OCI-LY7 (cell line): ENCODE data around the gene HSPD1. TPM values are rescaled to one million over a fixed set of nuclear protein-coding genes. Genes with fewer than 3 reads are reported as not detected.

Experiments used
- BruUV-seq: library from RNA; stranded (reverse); fragments of 400-500 nt; replicated peaks from 2 replicates; lab custom pipeline; 2021; lab: Mats Ljungman, UMichigan
- CTCF ChIA-PET: fragments of 300-600 bp; sonication (Branson Sonifier 250); formaldehyde crosslinking; loops from one replicate; lab custom pipeline; 2022; ENCODE audit warnings: antibody characterized with exemption; ENCODE audit not compliant: unreplicated experiment; lab: Charles Lee
- POLR2A ChIA-PET: fragments of 300-600 bp; sonication (Branson Sonifier 250); formaldehyde crosslinking; loops from one replicate; lab custom pipeline; 2022; ENCODE audit warnings: antibody characterized with exemption; lab: Charles Lee
- DNase-seq: peaks from one replicate; pipeline ENCODE4 v3.0.0-alpha.2; 2015; ENCODE audit warnings: low spot score
- H2AFZ ChIP-seq: fragments of 200-600 bp; sonication (generic), shearing (Covaris generic); 2 replicates; pipeline ENCODE4 v1.6.1; 2014; ENCODE audit warnings: mild to moderate bottlenecking, antibody characterized with exemption, low read length, moderate library complexity
- H3K27ac ChIP-seq: fragments of 200-600 bp; sonication (generic); 2 replicates; pipeline ENCODE4 v1.5.1; 2014; ENCODE audit warnings: mixed run types, low read depth, mild to moderate bottlenecking, moderate library complexity, low read length, inconsistent platforms; ENCODE audit not compliant: poor library complexity, severe bottlenecking
- H3K36me3 ChIP-seq: fragments of 200-600 bp; sonication (generic); 2 replicates; pipeline ENCODE4 v1.6.1; 2014; ENCODE audit warnings: mild to moderate bottlenecking, antibody characterized with exemption, low read length, moderate library complexity, mixed read lengths; ENCODE audit not compliant: insufficient read depth
- H3K4me1 ChIP-seq: fragments of 200-600 bp; sonication (generic); 2 replicates; pipeline ENCODE4 v1.5.1; 2014; ENCODE audit warnings: mild to moderate bottlenecking, low read length; ENCODE audit not compliant: insufficient read depth, poor library complexity, severe bottlenecking
- H3K4me2 ChIP-seq: fragments of 200-600 bp; sonication (generic); 2 replicates; pipeline ENCODE4 v1.6.1; 2014; ENCODE audit warnings: mild to moderate bottlenecking, low read length
- H3K4me3 ChIP-seq: fragments of 200-600 bp; sonication (generic); 2 replicates; pipeline ENCODE4 v1.5.1; 2014; ENCODE audit warnings: mild to moderate bottlenecking, low read depth, low read length; ENCODE audit not compliant: poor library complexity, severe bottlenecking
- H3K79me2 ChIP-seq: fragments of 200-600 bp; sonication (generic); 2 replicates; pipeline ENCODE4 v1.6.1; 2016; ENCODE audit warnings: low read depth, mild to moderate bottlenecking, low read length, moderate library complexity, mixed read lengths; ENCODE audit not compliant: insufficient read depth
- H3K9me2 ChIP-seq: fragments of 200-600 bp; sonication (generic); 2 replicates; pipeline ENCODE4 v1.6.1; 2016; ENCODE audit warnings: mild to moderate bottlenecking, low read length, mixed read lengths; ENCODE audit not compliant: insufficient read depth
- H3K9me3 ChIP-seq: fragments of 200-600 bp; sonication (generic); 2 replicates; pipeline ENCODE4 v1.6.1; 2014; ENCODE audit warnings: mild to moderate bottlenecking, mixed run types, low read length, mixed read lengths
- H4K20me1 ChIP-seq: fragments of 200-600 bp; sonication (generic); 2 replicates; pipeline ENCODE4 v1.6.1; 2014; ENCODE audit warnings: mild to moderate bottlenecking, antibody characterized with exemption, low read length, moderate library complexity, mixed read lengths; ENCODE audit not compliant: insufficient read depth
- EZH2phosphoT487 ChIP-seq: fragments of 200-600 bp; sonication (generic); IDR thresholded peaks from 2 replicates; pipeline ENCODE4 v1.6.1; 2018; ENCODE audit warnings: low read depth, borderline replicate concordance, mild to moderate bottlenecking, mixed run types, antibody characterized with exemption, low read length, moderate library complexity, mixed read lengths
- intact Hi-C: fragments of 100-400 bp; cut with micrococcal nuclease; formaldehyde crosslinking; loops from one replicate; pipeline ENCODE4 v1.10.0; 2022; ENCODE audit not compliant: unreplicated experiment
- small RNA-seq: library from RNA; depleted of rRNA; stranded (forward); fragments of <200 nt; gene quantifications from one replicate; pipeline ENCODE3, GENCODE V24; 2014
- total RNA-seq, 2 experiments: library from RNA; depleted of rRNA in 1 of 2; stranded (reverse); fragments of >200 nt in 1 of 2; shearing (Covaris generic) in 1 of 2; gene quantifications; 2 replicates each; pipeline ENCODE4 v1.2.3, GENCODE V29; 2014 to 2022
- TF ChIP-seq, protein P1 (sequence below): fragments of 200-600 bp; sonication (generic); conservative IDR thresholded peaks from 2 replicates; pipeline ENCODE4 v1.5.1; 2014; ENCODE audit warnings: mild to moderate bottlenecking, antibody characterized with exemption, low read length, moderate library complexity, mixed read lengths

The HSPD1 gene
- total RNA-seq, 2 experiments from 2014 or later = 370 to 702 TPM

DNA sequence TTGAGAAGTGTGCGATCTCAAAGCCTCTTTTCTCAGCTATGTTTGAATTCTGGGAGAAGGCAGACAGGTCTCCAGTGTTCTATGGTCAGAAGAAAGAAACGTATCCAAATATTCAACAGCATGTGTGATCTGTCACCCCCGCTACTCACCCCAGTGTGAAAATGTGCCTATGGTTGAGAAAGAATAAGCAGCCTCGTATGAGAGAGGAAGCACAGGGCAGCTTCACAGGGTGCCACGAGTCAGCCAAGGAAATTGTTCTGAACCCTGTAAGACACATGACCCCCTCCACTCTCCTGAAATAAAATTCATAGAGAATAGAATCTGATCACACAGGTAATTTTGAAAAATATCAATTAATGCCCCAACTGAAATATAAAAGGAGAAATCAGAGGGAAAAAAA is 56.8 kb downstream of the HSPD1 start:
- TF ChIP-seq, protein P1, sequence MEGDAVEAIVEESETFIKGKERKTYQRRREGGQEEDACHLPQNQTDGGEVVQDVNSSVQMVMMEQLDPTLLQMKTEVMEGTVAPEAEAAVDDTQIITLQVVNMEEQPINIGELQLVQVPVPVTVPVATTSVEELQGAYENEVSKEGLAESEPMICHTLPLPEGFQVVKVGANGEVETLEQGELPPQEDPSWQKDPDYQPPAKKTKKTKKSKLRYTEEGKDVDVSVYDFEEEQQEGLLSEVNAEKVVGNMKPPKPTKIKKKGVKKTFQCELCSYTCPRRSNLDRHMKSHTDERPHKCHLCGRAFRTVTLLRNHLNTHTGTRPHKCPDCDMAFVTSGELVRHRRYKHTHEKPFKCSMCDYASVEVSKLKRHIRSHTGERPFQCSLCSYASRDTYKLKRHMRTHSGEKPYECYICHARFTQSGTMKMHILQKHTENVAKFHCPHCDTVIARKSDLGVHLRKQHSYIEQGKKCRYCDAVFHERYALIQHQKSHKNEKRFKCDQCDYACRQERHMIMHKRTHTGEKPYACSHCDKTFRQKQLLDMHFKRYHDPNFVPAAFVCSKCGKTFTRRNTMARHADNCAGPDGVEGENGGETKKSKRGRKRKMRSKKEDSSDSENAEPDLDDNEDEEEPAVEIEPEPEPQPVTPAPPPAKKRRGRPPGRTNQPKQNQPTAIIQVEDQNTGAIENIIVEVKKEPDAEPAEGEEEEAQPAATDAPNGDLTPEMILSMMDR = no peak
- TF ChIP-seq EZH2phosphoT487 = no peak
- POLR2A ChIA-PET = interaction anchor here (1.3 to 1.4 kb wide), 2 partner anchors 9 to 10 kb away, joined by 4 to 5 read pairs; partner anchors contain the start of gene COQ10B
- Histone ChIP-seq H3K36me3 (no peaks in the 10 kb centered on the region), H2AFZ (no peak overlapping the region), H3K9me2 (no peaks in the 10 kb centered on the region), H3K9me3 (no peaks in the 10 kb centered on the region), H3K4me1 (no peaks in the 10 kb centered on the region), H3K79me2 (no peaks in the 10 kb centered on the region), H3K27ac (no peak overlapping the region), H4K20me1 (no peaks in the 10 kb centered on the region), H3K4me3 (no peak overlapping the region), H3K4me2 (no peak overlapping the region)
- BruUV-seq = no TSS peak
- CTCF ChIA-PET = no interaction called here
- DNase-seq = no peak
- intact Hi-C loops = no loop called here

DNA sequence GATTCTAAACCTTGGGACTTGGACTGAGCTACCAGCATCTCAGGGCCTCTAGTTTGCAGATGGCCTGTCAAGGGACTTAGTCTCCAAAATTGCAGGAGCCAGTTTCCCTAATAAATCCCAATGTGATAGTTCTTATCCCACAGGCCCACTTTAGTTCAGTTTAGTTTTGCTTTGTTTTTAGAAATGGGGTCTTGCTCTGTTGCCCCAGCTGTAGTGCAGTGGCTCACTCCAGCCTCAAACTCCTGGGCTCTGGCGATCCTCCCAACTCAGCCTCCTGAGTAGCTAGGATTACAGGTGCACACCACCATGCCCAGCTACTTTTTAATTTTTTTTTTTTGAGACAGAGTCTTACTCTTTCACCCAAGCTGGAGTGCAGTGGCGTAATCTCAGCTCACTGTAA is 62.3 kb downstream of the HSPD1 start:
- ChIA-PET CTCF (no interaction called here), POLR2A (interaction anchor here (0.6 to 5.0 kb wide), 5 partner anchors 11 to 61 kb away, joined by 3 to 41 read pairs (median 4); partner anchors contain the start of gene COQ10B)
- Histone ChIP-seq H3K9me2 (no peaks in the 10 kb centered on the region), H3K4me1 (peaks cover 19% of the 10 kb centered on the region), H3K79me2 (peaks cover 38% of the 10 kb centered on the region), H4K20me1 (peaks cover 19% of the 10 kb centered on the region), H3K4me2 (no peak overlapping the region), H3K9me3 (no peaks in the 10 kb centered on the region), H3K36me3 (peaks cover 16% of the 10 kb centered on the region; the same call in 1 of the 2 replicates), H3K27ac (no peak overlapping the region), H3K4me3 (no peak overlapping the region), H2AFZ (no peak overlapping the region)
- no peak for DNase-seq
- intact Hi-C loops = loop anchor here (10.0 kb wide), 1 partner anchor 1783 kb away; the partner anchor contains the start of gene SLC39A10
- BruUV-seq = no TSS peak
- TF ChIP-seq, protein P1 = no peak
- TF ChIP-seq EZH2phosphoT487 = no peak

Small RNA genes lying within 50 kb of the gene (small RNA-seq; reads per million reads assigned to genes)
- gene AC020550.1 (not detected), gene RNU6-1029P (not detected)

Other genes starting within 250 kb of the HSPD1 start
- gene ANKRD44, start 189.1 kb downstream of the HSPD1 start, total RNA-seq (2014; rRNA removed; shearing (Covaris generic)) = 70.3 and 73.7 TPM in 2 replicates
- gene ANKRD44, start 189.1 kb downstream of the HSPD1 start, total RNA-seq (2022) = 69.4 and 86.6 TPM in 2 replicates
- gene SF3B1, start 64.8 kb downstream of the HSPD1 start, total RNA-seq (2014; rRNA removed; shearing (Covaris generic)) = 162 and 198 TPM in 2 replicates
- gene SF3B1, start 64.8 kb downstream of the HSPD1 start, total RNA-seq (2022) = 268 and 298 TPM in 2 replicates
- gene COQ10B, start 46.3 kb downstream of the HSPD1 start, total RNA-seq (2014; rRNA removed; shearing (Covaris generic)) = 4.5 and 5.0 TPM in 2 replicates
- gene COQ10B, start 46.3 kb downstream of the HSPD1 start, total RNA-seq (2022) = 12.2 and 13.5 TPM in 2 replicates
- 189 and 314 TPM in 2 replicates for gene HSPE1, start 539 bp upstream of the HSPD1 start, total RNA-seq (2014; rRNA removed; shearing (Covaris generic))
- 219 and 259 TPM in 2 replicates for gene HSPE1, start 539 bp upstream of the HSPD1 start, total RNA-seq (2022)
- gene MOB4, start 16.2 kb upstream of the HSPD1 start, total RNA-seq (2014; rRNA removed; shearing (Covaris generic)) = 23.0 and 27.6 TPM in 2 replicates
- 34.6 and 36.6 TPM in 2 replicates for gene MOB4, start 16.2 kb upstream of the HSPD1 start, total RNA-seq (2022)
- not detected in 2 replicates for gene RFTN2, start 175.7 kb upstream of the HSPD1 start, total RNA-seq (2014; rRNA removed; shearing (Covaris generic))
- not detected in 2 replicates for gene RFTN2, start 175.7 kb upstream of the HSPD1 start, total RNA-seq (2022)
- 23.2 and 32.7 TPM in 2 replicates for gene MARS2, start 205.5 kb upstream of the HSPD1 start, total RNA-seq (2014; rRNA removed; shearing (Covaris generic))
- gene MARS2, start 205.5 kb upstream of the HSPD1 start, total RNA-seq (2022) = 21.3 and 21.8 TPM in 2 replicates